Measurements from ENCODE around the gene TYW3.
A peak's percentile ranks its signal among the peaks of the same experiment; 100 is the strongest.

TYW3 gene

DNA sequence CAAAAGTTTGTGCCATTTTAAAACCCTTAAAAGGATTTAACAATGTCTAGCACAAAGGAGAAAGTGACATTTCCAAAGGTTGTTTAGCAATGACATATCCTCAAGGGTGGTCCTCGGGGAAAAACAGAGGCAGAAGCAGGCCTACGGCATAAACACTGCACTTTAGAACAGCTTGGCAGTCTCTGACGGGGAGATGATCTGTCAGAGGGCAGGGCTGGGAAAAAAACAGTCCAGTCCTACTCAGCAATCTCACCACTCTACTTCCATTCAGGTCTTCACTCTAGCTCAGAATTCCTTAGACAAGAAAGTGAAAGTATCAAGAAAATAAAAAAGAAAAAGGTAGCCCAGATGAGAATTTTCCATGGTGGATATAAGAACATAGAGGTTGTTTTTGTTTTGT is 4.2 kb upstream of the TYW3 start:
- Histone ChIP-seq H3K9me3 (ENCODE audit: control insufficient read depth, insufficient read depth, low read depth, low read length) (no peaks in the 10 kb centered on the region), H3K36me3 (ENCODE audit: control insufficient read depth in 2 of 2, insufficient read depth in 1 of 2, low read length in 2 of 2) (no peaks in the 10 kb centered on the region), H3K4me3 (ENCODE audit: low read depth, low read length) (no peak overlapping the region), H3K27ac (ENCODE audit: extremely low read depth, low read depth, low read length) (no peak overlapping the region), H3K4me1 (ENCODE audit: control insufficient read depth, insufficient read depth, low read length) (no peaks in the 10 kb centered on the region)
- ChIA-PET POLR2A (no interaction called here), CTCF (interaction anchor here (0.6 kb wide), 1 partner anchor 38 kb away, joined by 3 read pairs; no protein-coding TSS in a partner anchor)
- TF ChIP-seq SALL2 (tag by site-specific recombination; IDR thresholded peaks at IDR 0.05; ENCODE audit: borderline replicate concordance), result no peak
- TF ChIP-seq ZNF221 (tag by site-specific recombination; IDR thresholded peaks at IDR 0.05; ENCODE audit: borderline replicate concordance), result no peak
- no peak for TF ChIP-seq ZNF626 (tag by site-specific recombination; IDR thresholded peaks at IDR 0.05)

DNA sequence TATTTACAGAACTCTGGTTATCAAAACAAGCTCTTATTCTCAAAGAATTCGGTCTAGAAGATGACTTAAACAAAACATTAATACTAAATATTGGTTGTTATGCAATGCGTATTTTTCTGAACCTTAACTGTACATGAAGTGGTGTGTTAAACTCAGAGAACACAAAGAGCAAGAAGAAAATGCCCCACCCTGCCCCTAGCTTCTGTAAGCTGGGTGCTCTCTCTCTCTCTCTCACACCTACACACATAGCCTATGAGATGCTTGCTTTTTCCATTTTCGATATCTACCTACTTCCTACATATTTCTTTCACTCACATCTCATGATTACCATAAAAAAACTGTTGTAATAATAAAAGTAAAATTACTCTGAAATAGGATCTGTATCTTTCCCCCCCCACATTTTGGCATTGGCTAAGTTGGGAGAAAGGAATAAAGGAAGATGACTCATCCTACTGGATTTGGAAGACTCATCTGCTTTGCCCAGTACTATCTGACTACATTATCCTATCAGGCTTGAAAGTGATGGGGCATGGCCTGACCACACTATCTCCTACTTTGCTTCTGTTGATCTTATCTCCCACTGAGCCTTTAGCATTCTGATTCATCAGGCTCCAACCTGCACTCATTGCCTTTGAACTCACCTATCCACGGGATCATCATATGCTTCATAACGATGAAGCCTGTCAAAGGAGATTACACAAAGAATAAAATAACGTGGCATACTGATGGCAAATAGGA is 3.0 kb upstream of the TYW3 start:
- CTCF ChIA-PET, result no interaction called here
- POLR2A ChIA-PET, result no interaction called here
- Histone ChIP-seq H3K27ac (ENCODE audit: extremely low read depth, low read depth, low read length) (no peak overlapping the region), H3K4me1 (ENCODE audit: control insufficient read depth, insufficient read depth, low read length) (no peaks in the 10 kb centered on the region), H3K4me3 (ENCODE audit: low read depth, low read length) (no peak overlapping the region), H3K9me3 (ENCODE audit: control insufficient read depth, insufficient read depth, low read depth, low read length) (no peaks in the 10 kb centered on the region), H3K36me3 (ENCODE audit: control insufficient read depth in 2 of 2, insufficient read depth in 1 of 2, low read length in 2 of 2) (no peaks in the 10 kb centered on the region)
- TF ChIP-seq, protein P1, sequence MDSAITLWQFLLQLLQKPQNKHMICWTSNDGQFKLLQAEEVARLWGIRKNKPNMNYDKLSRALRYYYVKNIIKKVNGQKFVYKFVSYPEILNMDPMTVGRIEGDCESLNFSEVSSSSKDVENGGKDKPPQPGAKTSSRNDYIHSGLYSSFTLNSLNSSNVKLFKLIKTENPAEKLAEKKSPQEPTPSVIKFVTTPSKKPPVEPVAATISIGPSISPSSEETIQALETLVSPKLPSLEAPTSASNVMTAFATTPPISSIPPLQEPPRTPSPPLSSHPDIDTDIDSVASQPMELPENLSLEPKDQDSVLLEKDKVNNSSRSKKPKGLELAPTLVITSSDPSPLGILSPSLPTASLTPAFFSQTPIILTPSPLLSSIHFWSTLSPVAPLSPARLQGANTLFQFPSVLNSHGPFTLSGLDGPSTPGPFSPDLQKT (IDR thresholded peaks at IDR 0.05; ENCODE audit: borderline replicate concordance, low read depth, low read length), result no peak
- TF ChIP-seq KLF16 (tag by site-specific recombination; IDR thresholded peaks at IDR 0.05) (no peak), GLIS1 (tag by site-specific recombination; IDR thresholded peaks at IDR 0.05) (peak; percentile 73), ZNF335 (tag by site-specific recombination; conservative IDR thresholded peaks at IDR 0.05) (no peak), ZBTB7A (tag by site-specific recombination; IDR thresholded peaks at IDR 0.05; ENCODE audit: low read depth) (no peak), ZNF510 (tag by site-specific recombination; IDR thresholded peaks at IDR 0.05; ENCODE audit: insufficient replicate concordance) (no peak), ZNF837 (tag by site-specific recombination; IDR thresholded peaks at IDR 0.05) (no peak), ZNF555 (tag by site-specific recombination; conservative IDR thresholded peaks at IDR 0.05) (no peak), PRDM1 (tag by site-specific recombination; IDR thresholded peaks at IDR 0.05) (peak; percentile 57), ZNF629 (tag by site-specific recombination; IDR thresholded peaks at IDR 0.05) (0 out of 2 replicates have a peak, but pooled peaks have one; percentile 31), ZNF341 (tag by site-specific recombination; IDR thresholded peaks at IDR 0.05; ENCODE audit: low read depth) (no peak), KLF8 (tag by site-specific recombination; IDR thresholded peaks at IDR 0.05) (peak; percentile 69), ZNF785 (tag by site-specific recombination; IDR thresholded peaks at IDR 0.05) (no peak), ZEB2 (tag by site-specific recombination; IDR thresholded peaks at IDR 0.05) (peak; percentile 53; the same call in 1 of the 2 replicates), FEZF1 (tag by site-specific recombination; IDR thresholded peaks at IDR 0.05) (no peak), PRDM10 (tag by site-specific recombination; IDR thresholded peaks at IDR 0.05) (peak; percentile 30; the same call in 1 of the 2 replicates), OSR2 (tag by site-specific recombination; IDR thresholded peaks at IDR 0.05) (0 out of 2 replicates have a peak, but pooled peaks have one; percentile 19), SP2 (tag by site-specific recombination; IDR thresholded peaks at IDR 0.05) (no peak), ZFP37 (tag by site-specific recombination; IDR thresholded peaks at IDR 0.05) (0 out of 2 replicates have a peak, but pooled peaks have one; percentile 37), ZNF366 (tag by site-specific recombination; conservative IDR thresholded peaks at IDR 0.05) (peak; percentile 59), ZNF621 (tag by site-specific recombination; IDR thresholded peaks at IDR 0.05) (no peak), ZNF580 (tag by site-specific recombination; IDR thresholded peaks at IDR 0.05) (no peak), ZNF548 (tag by site-specific recombination; IDR thresholded peaks at IDR 0.05) (no peak), ZNF2 (tag by site-specific recombination; IDR thresholded peaks at IDR 0.05) (no peak)
- TF ChIP-seq, protein P2, sequence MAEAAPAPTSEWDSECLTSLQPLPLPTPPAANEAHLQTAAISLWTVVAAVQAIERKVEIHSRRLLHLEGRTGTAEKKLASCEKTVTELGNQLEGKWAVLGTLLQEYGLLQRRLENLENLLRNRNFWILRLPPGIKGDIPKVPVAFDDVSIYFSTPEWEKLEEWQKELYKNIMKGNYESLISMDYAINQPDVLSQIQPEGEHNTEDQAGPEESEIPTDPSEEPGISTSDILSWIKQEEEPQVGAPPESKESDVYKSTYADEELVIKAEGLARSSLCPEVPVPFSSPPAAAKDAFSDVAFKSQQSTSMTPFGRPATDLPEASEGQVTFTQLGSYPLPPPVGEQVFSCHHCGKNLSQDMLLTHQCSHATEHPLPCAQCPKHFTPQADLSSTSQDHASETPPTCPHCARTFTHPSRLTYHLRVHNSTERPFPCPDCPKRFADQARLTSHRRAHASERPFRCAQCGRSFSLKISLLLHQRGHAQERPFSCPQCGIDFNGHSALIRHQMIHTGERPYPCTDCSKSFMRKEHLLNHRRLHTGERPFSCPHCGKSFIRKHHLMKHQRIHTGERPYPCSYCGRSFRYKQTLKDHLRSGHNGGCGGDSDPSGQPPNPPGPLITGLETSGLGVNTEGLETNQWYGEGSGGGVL (tag by site-specific recombination; IDR thresholded peaks at IDR 0.05), result peak; percentile 53; the same call in 1 of the 2 replicates
